ENCODE measurements around the gene NUMB. TPM values are rescaled to one million over a fixed set of nuclear protein-coding genes. Genes with fewer than 3 reads are reported as not detected.

NUMB gene
- total and polyA plus RNA-seq, 2 of the 13 experiments (the other 11 are each of a cell fraction or from before 2014, with no cell fraction given) = 20.3 to 71.1 TPM

GRCh38 chr14:73339206-73339605 lies 119.1 kb downstream of the NUMB start (continued):
- no peak for TF ChIP-seq PBX2 (CRISPR knock-in tag; IDR thresholded peaks at IDR 0.05)
- no peak for TF ChIP-seq SYNCRIP (IDR thresholded peaks at IDR 0.05; ENCODE audit: insufficient read depth, low read depth, low read length)
- TF ChIP-seq ZNF530 (CRISPR knock-in tag; IDR thresholded peaks at IDR 0.05; ENCODE audit: low read depth) = no peak
- TF ChIP-seq ZNF777 (CRISPR knock-in tag; IDR thresholded peaks at IDR 0.05) = no peak
- no peak for TF ChIP-seq EZH2 (conservative IDR thresholded peaks at IDR 0.05; ENCODE audit: low read depth, low read length)

GRCh38 chr14:73338551-73338950 lies 119.8 kb downstream of the NUMB start:
- in situ Hi-C loops (cut with HindIII; ENCODE audit: extremely low pct_ligation_motif_present, low pct_unique_long_range_greater_than_20kb) = no loop called here
- WGBS (ENCODE audit: low lambda C conversion rate) = 100% methylated on average over 1 of the region's 1 CpG

More at GRCh38 chr14:73338551-73338950, 119.8 kb downstream of the NUMB start:
- Histone ChIP-seq H3K4me3 (replicated peaks in 1 of 3; ENCODE audit: insufficient read depth in 1 of 3, low read depth in 2 of 3, low read length in 3 of 3) (no peak overlapping the region), H3K9me3 (ENCODE audit: low read length) (no peaks in the 10 kb centered on the region), H3K4me1 (ENCODE audit: insufficient read depth, low read length) (no peaks in the 10 kb centered on the region), H3K27ac (ENCODE audit: extremely low read length, insufficient read depth, low read length) (no peak overlapping the region), H3K79me2 (ENCODE audit: insufficient read depth, low read length) (no peaks in the 10 kb centered on the region), H3K9ac (ENCODE audit: insufficient read depth, low read depth, low read length) (no peak overlapping the region), H3K27me3 (ENCODE audit: control insufficient read depth in 1 of 2, insufficient read depth in 2 of 2, low read length in 2 of 2) (no peaks in the 10 kb centered on the region), H3K4me2 (ENCODE audit: low read depth, low read length) (no peak overlapping the region), H2AFZ (ENCODE audit: low read length) (no peak overlapping the region), H4K20me1 (ENCODE audit: insufficient read depth, low read length) (no peaks in the 10 kb centered on the region), H3K36me3 (replicated peaks in 1 of 2; ENCODE audit: control insufficient read depth in 1 of 2, insufficient read depth in 2 of 2, low read length in 2 of 2) (peaks cover 0 to 2% of the 10 kb centered on the region in 2 experiments; a peak in 2 of 5 replicates)
- FAIRE-seq (no peak), DNase-seq (ENCODE audit: low spot score) (no peak), ATAC-seq (no peak)
- BruUV-seq (replicated peaks) = no TSS peak
- ChIA-PET CTCF (ENCODE audit: low intra/inter-chr PET ratio, low total read pairs) (no interaction called here), POLR2A (no interaction called here)
- intact Hi-C loops (cut with micrococcal nuclease; ENCODE audit: unreplicated experiment) = no loop called here
- TF ChIP-seq FLYWCH1 (CRISPR knock-in tag; IDR thresholded peaks at IDR 0.05) (no peak), ZNF24 (IDR thresholded peaks at IDR 0.05) (no peak), FIP1L1 (IDR thresholded peaks at IDR 0.05; ENCODE audit: borderline replicate concordance, insufficient read depth, low read depth, low read length) (no peak), HOXD1 (CRISPR knock-in tag; IDR thresholded peaks at IDR 0.05) (no peak), FOXO1 (CRISPR knock-in tag; IDR thresholded peaks at IDR 0.05) (no peak), EP300 (IDR thresholded peaks at IDR 0.05; ENCODE audit: low read depth in 2 of 2, low read length in 2 of 2) (no peak), EP300 (CRISPR knock-in tag; IDR thresholded peaks at IDR 0.05; ENCODE audit: borderline replicate concordance) (no peak), TFAP4 (IDR thresholded peaks at IDR 0.05; ENCODE audit: borderline replicate concordance, low read depth) (no peak), ZNF251 (CRISPR knock-in tag; IDR thresholded peaks at IDR 0.05) (no peak), NR0B2 (CRISPR knock-in tag; IDR thresholded peaks at IDR 0.05) (no peak), RELA (CRISPR knock-in tag; IDR thresholded peaks at IDR 0.05) (no peak), BHLHE40 (IDR thresholded peaks at IDR 0.05; ENCODE audit: low read length) (no peak), ZNF317 (CRISPR knock-in tag; IDR thresholded peaks at IDR 0.05) (no peak), KMT2A (CRISPR knock-in tag; IDR thresholded peaks at IDR 0.05) (no peak), MED1 (CRISPR knock-in tag; IDR thresholded peaks at IDR 0.05) (no peak), NFIB (CRISPR knock-in tag; IDR thresholded peaks at IDR 0.05; ENCODE audit: borderline replicate concordance) (no peak), ZNF180 (CRISPR knock-in tag; IDR thresholded peaks at IDR 0.05; ENCODE audit: borderline replicate concordance, low read depth) (no peak), ZFAT (CRISPR knock-in tag; conservative IDR thresholded peaks at IDR 0.05) (no peak)
